ENCODE data around the gene SNAPC5.
"Not testable (repeated sequence)": the region's sequence is repeated elsewhere in the genome, so short reads cannot be mapped to it uniquely, and the experiment has no call there.

SNAPC5 gene

GRCh38 chr15:66489179-66489791, 8.3 kb downstream of the SNAPC5 start:
- DNase-seq, result no peak

DNA sequence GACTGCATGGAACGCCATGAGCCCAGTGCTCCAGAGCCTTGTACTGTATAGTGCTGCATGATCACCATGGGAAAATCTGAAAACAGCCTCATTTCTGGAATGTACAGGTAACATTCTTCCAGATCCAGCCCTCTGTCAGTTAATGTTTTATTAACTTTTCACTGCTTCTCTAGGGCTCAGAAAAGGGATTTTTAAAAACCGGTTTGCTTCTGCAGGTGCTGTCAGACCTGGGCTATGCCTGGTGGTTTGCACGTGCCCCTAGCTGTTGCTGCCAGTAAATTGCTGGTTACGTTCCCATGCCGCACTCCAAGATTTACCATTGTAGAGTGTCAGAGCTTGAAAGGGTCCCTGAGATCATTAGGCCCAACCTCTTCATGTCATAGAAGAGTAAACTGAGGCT, 9.0 kb downstream of the SNAPC5 start:
- DNase-seq, result no peak

DNA sequence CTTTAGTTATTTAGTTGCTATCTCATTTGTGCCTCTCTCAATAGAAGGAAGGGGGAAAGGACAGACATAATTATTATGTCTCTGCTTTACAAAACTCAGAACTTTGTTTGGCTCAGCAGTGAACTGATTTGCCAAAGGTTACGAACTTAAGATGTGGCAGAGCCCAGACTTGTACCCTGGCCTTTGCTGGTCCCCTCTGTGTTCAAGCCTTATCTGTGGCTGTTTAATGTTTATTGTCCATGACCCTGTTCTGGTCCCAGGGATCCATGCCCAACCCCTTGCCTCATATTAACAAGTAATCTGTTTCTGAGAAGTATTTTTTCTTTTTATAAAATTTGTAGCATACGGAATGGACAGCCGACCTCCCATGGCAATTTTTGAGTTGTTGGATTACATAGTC, 10.7 kb downstream of the SNAPC5 start:
- DNase-seq, result no peak

GRCh38 chr15:66484539-66485112, 12.9 kb downstream of the SNAPC5 start:
- no peak for DNase-seq

GRCh38 chr15:66483131-66483566, 14.4 kb downstream of the SNAPC5 start:
- DNase-seq, result no peak

DNA sequence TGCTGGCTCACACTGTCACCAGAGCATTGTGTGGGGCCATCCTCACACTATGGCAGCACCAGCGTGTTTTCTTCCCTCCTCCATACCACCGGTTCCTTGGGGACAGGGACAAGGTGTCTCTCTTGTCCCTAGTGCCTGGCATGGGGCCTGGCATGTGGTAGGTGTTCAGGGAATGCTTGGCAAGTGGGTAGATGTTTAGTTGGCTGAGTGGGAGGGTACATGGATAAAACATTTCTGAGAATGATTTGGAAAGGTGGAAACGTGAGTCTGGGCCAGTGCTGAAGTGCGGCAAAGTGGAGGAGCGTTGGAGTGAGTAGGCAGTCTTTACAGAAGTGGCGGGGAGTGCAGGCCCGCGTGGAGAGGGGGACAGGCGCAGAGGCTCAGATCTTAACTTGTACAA, 15.0 kb downstream of the SNAPC5 start:
- DNase-seq, result no peak

- no peak for DNase-seq
Observed at GRCh38 chr15:66481107-66481856, 16.3 kb downstream of the SNAPC5 start.

GRCh38 chr15:66480267-66480666, 17.3 kb downstream of the SNAPC5 start:
- DNase-seq, result no peak

DNA sequence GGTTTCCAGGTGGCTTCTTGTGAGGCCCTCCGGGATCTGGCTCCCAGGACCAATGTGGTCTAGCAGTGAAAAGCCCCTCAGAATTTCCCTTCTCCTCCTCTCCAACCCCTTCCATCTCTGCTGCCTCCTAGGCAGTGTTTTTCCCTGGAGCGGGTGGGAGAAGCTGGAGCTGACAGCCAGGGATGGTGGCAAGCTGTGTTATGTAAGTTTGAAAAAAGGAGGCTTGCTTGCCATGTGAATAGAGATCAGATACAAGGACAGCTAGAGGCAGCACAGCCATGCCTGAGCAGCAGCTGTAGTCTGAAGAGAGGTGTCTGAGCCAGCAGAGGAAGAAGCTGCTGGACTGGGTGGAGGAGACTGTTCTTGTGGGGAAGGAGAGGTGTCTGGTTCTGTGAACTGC, 20.6 kb downstream of the SNAPC5 start:
- no peak for DNase-seq

DNA sequence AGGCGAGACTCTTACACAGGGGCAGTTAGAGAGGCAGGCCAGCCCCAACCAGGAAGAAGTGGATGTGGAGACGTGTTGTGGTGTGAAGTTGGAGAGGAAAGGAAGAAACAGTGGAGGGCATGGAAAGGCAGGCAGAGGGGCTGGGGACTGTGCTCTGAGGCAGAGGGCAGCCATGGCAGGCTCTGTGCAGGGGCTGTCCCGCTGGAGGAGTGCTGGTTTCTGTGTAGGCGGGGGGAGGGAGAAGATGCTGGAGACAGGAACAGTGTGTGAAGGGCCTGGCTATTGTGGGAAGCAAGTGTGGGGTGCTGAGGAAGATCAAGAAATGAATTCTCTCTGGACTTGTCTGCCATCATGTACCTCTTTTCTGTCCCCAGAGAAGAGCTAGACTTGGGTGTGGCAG, 21.0 kb downstream of the SNAPC5 start:
- no peak for DNase-seq

DNA sequence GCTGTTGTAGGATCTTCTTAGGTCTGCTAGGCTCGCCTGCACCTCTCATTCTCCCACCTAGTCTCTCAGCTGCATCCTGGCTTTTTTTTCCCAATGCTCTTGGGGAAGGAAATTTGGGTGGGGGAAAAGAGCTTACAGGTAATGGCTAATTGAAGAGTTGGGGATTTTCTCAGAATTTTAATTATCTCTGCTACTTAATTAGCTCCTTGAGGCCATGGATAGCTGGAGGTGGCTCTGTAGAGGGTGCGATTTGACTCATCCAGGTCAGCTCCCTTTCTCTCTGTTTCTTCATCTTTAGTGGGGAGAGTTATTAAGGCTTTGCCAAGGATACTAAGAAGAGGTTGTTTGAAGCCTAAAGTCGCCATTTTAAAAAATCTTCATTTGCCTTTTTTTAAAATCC, 22.6 kb downstream of the SNAPC5 start:
- no peak for DNase-seq

GRCh38 chr15:66474135-66474534, 23.4 kb downstream of the SNAPC5 start:
- no peak for DNase-seq

- DNase-seq, result no peak
Observed at GRCh38 chr15:66472176-66472999, 25.2 kb downstream of the SNAPC5 start.

- DNase-seq, result not testable (repeated sequence)
Observed at GRCh38 chr15:66470825-66471224, 26.7 kb downstream of the SNAPC5 start.

- DNase-seq, result not testable (repeated sequence)
Observed at GRCh38 chr15:66467162-66468040, 30.2 kb downstream of the SNAPC5 start.

GRCh38 chr15:66465294-66465693, 32.3 kb downstream of the SNAPC5 start:
- DNase-seq, result not testable (repeated sequence)

- no peak for DNase-seq
Observed at GRCh38 chr15:66462627-66463026, 34.9 kb downstream of the SNAPC5 start.

GRCh38 chr15:66461917-66462316, 35.6 kb downstream of the SNAPC5 start:
- no peak for DNase-seq

GRCh38 chr15:66461294-66461693, 36.3 kb downstream of the SNAPC5 start:
- not testable (repeated sequence) for DNase-seq

GRCh38 chr15:66459818-66460615, 37.5 kb downstream of the SNAPC5 start:
- DNase-seq, result peak; percentile 7

- DNase-seq, result no peak
Observed at GRCh38 chr15:66456211-66456610, 41.4 kb downstream of the SNAPC5 start.
